HepG2 (cell line): ENCODE results near the gene DNAJC30. TPM values are rescaled to one million over a fixed set of nuclear protein-coding genes. Genes with fewer than 3 reads are reported as not detected.

Source experiments
- ATAC-seq: fragments of 200-7000 bp; cut with Tn5 transposase; 3 replicates; pipeline ENCODE4 v1.9.1; 2020; ENCODE audit warnings: mild to moderate bottlenecking, moderate library complexity
- BruUV-seq: library from RNA; stranded (reverse); fragments of 400-500 nt; replicated peaks from 2 replicates; lab custom pipeline; 2021; lab: Mats Ljungman, UMichigan
- CTCF ChIA-PET: fragments of 300-600 bp; formaldehyde crosslinking; extraction: SDS; loops from one replicate; lab custom pipeline; 2021; ENCODE audit warnings: low total read pairs, inconsistent platforms, low intra/inter-chr PET ratio; lab: Yijun Ruan, JAX
- POLR2A ChIA-PET: fragments of 350-600 bp; sonication (Branson Sonifier 250); formaldehyde crosslinking; loops from one replicate; lab custom pipeline; 2020; ENCODE audit warnings: antibody characterized with exemption, inconsistent platforms; lab: Yijun Ruan, JAX
- DNase-seq: peaks from one replicate; pipeline ENCODE4 v3.0.0-alpha.2; 2015; ENCODE audit warnings: low spot score
- FAIRE-seq: peaks from 3 replicates; lab custom pipeline; 2011; peaks lifted over from hg19 to GRCh38; lab: Jason Lieb, UNC
- H2AFZ ChIP-seq: one replicate; pipeline ENCODE4 v1.6.1; 2011; ENCODE audit warnings: low read length, inconsistent platforms
- H3K27ac ChIP-seq: fragments of 300-600 bp; 3 replicates; pipeline ENCODE4 v1.8.0; 2011; ENCODE audit warnings: mixed run types, mild to moderate bottlenecking, mixed read lengths, low read length, inconsistent platforms; ENCODE audit not compliant: insufficient read depth; ENCODE audit errors: extremely low read length
- H3K27me3 ChIP-seq, 2 experiments: fragments of 200-600 bp in 1 of 2; 2 replicates in 1 of 2; 3 replicates in 1 of 2; pipeline versions ENCODE4 v1.6.0 to v1.8.0; 2011; ENCODE audit warnings: low read length in 2 of 2, mild to moderate bottlenecking in 2 of 2, moderate library complexity in 2 of 2, inconsistent platforms in 1 of 2; ENCODE audit not compliant: insufficient read depth in 2 of 2, control insufficient read depth in 1 of 2
- H3K36me3 ChIP-seq, 2 experiments: fragments of 200-600 bp in 1 of 2; replicated peaks in 1 of 2; 2 replicates in 1 of 2; 3 replicates in 1 of 2; pipeline versions ENCODE4 v1.5.1 to v1.8.0; 2011; ENCODE audit warnings: low read length in 2 of 2, inconsistent platforms in 1 of 2; ENCODE audit not compliant: insufficient read depth in 2 of 2, control insufficient read depth in 1 of 2
- H3K4me1 ChIP-seq: 2 replicates; pipeline ENCODE4 v1.5.1; 2012; ENCODE audit warnings: low read length, inconsistent platforms; ENCODE audit not compliant: insufficient read depth
- H3K4me2 ChIP-seq: 2 replicates; pipeline ENCODE4 v1.6.0; 2011; ENCODE audit warnings: low read depth, low read length, inconsistent platforms
- H3K4me3 ChIP-seq, 3 experiments: fragments of 200-600 bp in 1 of 3; sonication (generic), shearing (Covaris generic) in 1 of 3; replicated peaks in 1 of 3; 2 replicates each; pipeline ENCODE4 v1.5.1; 2011 to 2016; ENCODE audit warnings: low read length in 3 of 3, inconsistent platforms in 2 of 3, low read depth in 2 of 3, mild to moderate bottlenecking in 2 of 3, control low read depth in 1 of 3, mixed read lengths in 1 of 3; ENCODE audit not compliant: insufficient read depth in 1 of 3
- H3K79me2 ChIP-seq: one replicate; pipeline ENCODE4 v1.6.1; 2011; ENCODE audit warnings: low read length, inconsistent platforms; ENCODE audit not compliant: insufficient read depth
- H3K9ac ChIP-seq: 2 replicates; pipeline ENCODE4 v1.6.0; 2011; ENCODE audit warnings: mild to moderate bottlenecking, low read depth, low read length, inconsistent platforms; ENCODE audit not compliant: insufficient read depth
- H3K9me3 ChIP-seq: 2 replicates; pipeline ENCODE4 v1.5.1; 2012; ENCODE audit warnings: mild to moderate bottlenecking, low read length
- H4K20me1 ChIP-seq: 2 replicates; pipeline ENCODE4 v1.6.0; 2011; ENCODE audit warnings: inconsistent platforms, mild to moderate bottlenecking, low read length, moderate library complexity; ENCODE audit not compliant: insufficient read depth
- ARNT2 ChIP-seq: sonication (generic); formaldehyde crosslinking; IDR thresholded peaks from 2 replicates; pipeline ENCODE4 v1.8.0; 2022; ENCODE audit warnings: mild to moderate bottlenecking, low read depth, missing genetic modification reagents, moderate library complexity
- HMGXB4 ChIP-seq, 2 experiments: sonication (generic) in 1 of 2; formaldehyde crosslinking in 1 of 2; IDR thresholded peaks; 2 replicates each; pipeline versions ENCODE4 v1.4.0 to v1.6.1; 2018 to 2020; ENCODE audit warnings: missing genetic modification reagents in 2 of 2, borderline replicate concordance in 1 of 2, low read depth in 1 of 2, mild to moderate bottlenecking in 1 of 2, missing biosample characterization in 1 of 2
- HNRNPL ChIP-seq: fragments of 200-400 bp; formaldehyde crosslinking; IDR thresholded peaks from 2 replicates; pipeline ENCODE4 v1.6.1; 2017; ENCODE audit warnings: mild to moderate bottlenecking, low read depth, low read length
- PATZ1 ChIP-seq: sonication (generic); formaldehyde crosslinking; IDR thresholded peaks from 2 replicates; pipeline ENCODE4 v1.4.0; 2020; ENCODE audit warnings: missing genetic modification reagents
- RBFOX2 ChIP-seq: fragments of 200-400 bp; formaldehyde crosslinking; IDR thresholded peaks from 2 replicates; pipeline ENCODE4 v1.6.1; 2017; ENCODE audit warnings: low read depth, mild to moderate bottlenecking, low read length
- SALL2 ChIP-seq: sonication (generic); formaldehyde crosslinking; IDR thresholded peaks from 2 replicates; pipeline ENCODE4 v1.8.1; 2023; ENCODE audit warnings: mild to moderate bottlenecking, missing genetic modification reagents, inconsistent platforms
- SCMH1 ChIP-seq: sonication (generic); formaldehyde crosslinking; IDR thresholded peaks from 2 replicates; pipeline ENCODE4 v1.9.0; 2021; ENCODE audit warnings: missing genetic modification reagents, mild to moderate bottlenecking, borderline replicate concordance
- SMAD1 ChIP-seq: sonication (generic); formaldehyde crosslinking; IDR thresholded peaks from 2 replicates; pipeline ENCODE4 v1.4.0; 2020; ENCODE audit warnings: missing genetic modification reagents, low read depth, mild to moderate bottlenecking, borderline replicate concordance
- ZNF572 ChIP-seq: sonication (generic); formaldehyde crosslinking; IDR thresholded peaks from 2 replicates; pipeline ENCODE4 v1.5.1; 2020; ENCODE audit warnings: mild to moderate bottlenecking, missing genetic modification reagents
- WGBS: methylation state at CpG from one replicate; pipeline ENCODE4 v1.1.6; 2017; ENCODE audit warnings: low lambda C conversion rate; 5-methylcytosine and 5-hydroxymethylcytosine counted together
- in situ Hi-C: cut with HindIII; loops from 2 replicates; pipeline ENCODE4 v1.10.0; 2017; ENCODE audit warnings: low pct_unique_long_range_greater_than_20kb; ENCODE audit not compliant: extremely low pct_ligation_motif_present
- intact Hi-C: fragments of 100-400 bp; cut with micrococcal nuclease; formaldehyde crosslinking; loops from one replicate; pipeline ENCODE4 v1.10.0; 2022; ENCODE audit not compliant: unreplicated experiment
- polyA plus RNA-seq, 8 experiments: library from polyadenylated mRNA; depleted of rRNA in 3 of 8; stranded (reverse) in 7 of 8; unstranded in 1 of 8; fragments of >200 nt; fragmentation: Illumina TruSeq in 4 of 8; extraction: Trizol in 4 of 8; gene quantifications; 2 replicates each; pipeline versions ENCODE4 v1.2.1 to v1.2.3, GENCODE V29; 2011 to 2016; ENCODE audit warnings: low read depth in 4 of 8, missing spikeins in 1 of 8, mixed read lengths in 1 of 8; ENCODE audit not compliant: insufficient read depth in 1 of 8
- total RNA-seq, 5 experiments: library from RNA; depleted of rRNA; stranded (reverse); fragments of >200 nt; fragmentation: Illumina TruSeq; extraction: Trizol; gene quantifications; 2 replicates each; pipeline ENCODE4 v1.2.3, GENCODE V29; 2016; ENCODE audit warnings: low read depth in 1 of 5
- TF ChIP-seq, protein P1 (sequence below): sonication (generic); formaldehyde crosslinking; IDR thresholded peaks from 2 replicates; pipeline ENCODE4 v1.9.0; 2021; ENCODE audit warnings: mild to moderate bottlenecking, missing genetic modification reagents

Gene DNAJC30
- total and polyA plus RNA-seq, 2 of the 13 experiments (the other 11 are each of a cell fraction or from before 2014, with no cell fraction given) = 3.3 to 3.8 TPM

GRCh38 chr7:73718905-73719805 is 35.9 kb upstream of the DNAJC30 start, which contains the start of gene STX1A:
TSS of gene STX1A (minus strand) at chr7:73719669. CDS start at chr7:73719631, 38 bp downstream.
- in situ Hi-C loops (loop anchor here (5.0 kb wide), 1 partner anchor 112 kb away; no protein-coding TSS in a partner anchor), intact Hi-C loops (loop anchor here (5.0 kb wide), 2 partner anchors 37 to 52 kb away; partner anchors contain the start of genes BUD23, DNAJC30 and VPS37D)
- 0% methylated on average over 8 of the region's 96 CpGs for WGBS
- Histone ChIP-seq H3K9ac (peak within 1 kb of the TSS; percentile 76), H3K79me2 (no peaks in the 10 kb centered on the region), H3K4me1 (peaks cover 47% of the 10 kb centered on the region), H3K9me3 (no peaks in the 10 kb centered on the region), H2AFZ (no peak within 1 kb of the TSS), H3K4me2 (peak within 1 kb of the TSS; percentile 84), H3K36me3 (no peaks in the 10 kb centered on the region), H3K4me3 (peak within 1 kb of the TSS; percentile 76 to 87 (median 87)), H3K27me3 (peaks cover 0 to 1% of the 10 kb centered on the region in 2 experiments; a peak in 1 of 5 replicates), H4K20me1 (peaks cover 7% of the 10 kb centered on the region), H3K27ac (no peak within 1 kb of the TSS)
- ATAC-seq (peak; percentile 67), FAIRE-seq (no peak), DNase-seq (peak; percentile 40)
- TSS peak; percentile 70 for BruUV-seq
- ChIA-PET POLR2A (interaction anchor here (0.5 to 1.6 kb wide), 8 partner anchors 13 to 118 kb away, joined by 3 to 8 read pairs (median 4); partner anchors contain the start of gene MLXIPL), CTCF (no interaction called here)
- TF ChIP-seq SMAD1 (CRISPR knock-in tag) (no peak), PATZ1 (CRISPR knock-in tag) (peak; percentile 18; the same call in 1 of the 2 replicates), ZNF572 (0 out of 2 replicates have a peak, but pooled peaks have one; percentile 60), ARNT2 (CRISPR knock-in tag) (0 out of 2 replicates have a peak, but pooled peaks have one; percentile 26), SCMH1 (CRISPR knock-in tag) (no peak), HMGXB4 (CRISPR knock-in tag; IDR thresholded peaks at IDR 0.05; ENCODE audit: borderline replicate concordance in 1 of 2, low read depth in 1 of 2) (no peak), SALL2 (CRISPR knock-in tag) (peak; percentile 37; the same call in 1 of the 2 replicates), HNRNPL (0 out of 2 replicates have a peak, but pooled peaks have one; percentile 6), RBFOX2 (peak; percentile 63)
- TF ChIP-seq, protein P1, sequence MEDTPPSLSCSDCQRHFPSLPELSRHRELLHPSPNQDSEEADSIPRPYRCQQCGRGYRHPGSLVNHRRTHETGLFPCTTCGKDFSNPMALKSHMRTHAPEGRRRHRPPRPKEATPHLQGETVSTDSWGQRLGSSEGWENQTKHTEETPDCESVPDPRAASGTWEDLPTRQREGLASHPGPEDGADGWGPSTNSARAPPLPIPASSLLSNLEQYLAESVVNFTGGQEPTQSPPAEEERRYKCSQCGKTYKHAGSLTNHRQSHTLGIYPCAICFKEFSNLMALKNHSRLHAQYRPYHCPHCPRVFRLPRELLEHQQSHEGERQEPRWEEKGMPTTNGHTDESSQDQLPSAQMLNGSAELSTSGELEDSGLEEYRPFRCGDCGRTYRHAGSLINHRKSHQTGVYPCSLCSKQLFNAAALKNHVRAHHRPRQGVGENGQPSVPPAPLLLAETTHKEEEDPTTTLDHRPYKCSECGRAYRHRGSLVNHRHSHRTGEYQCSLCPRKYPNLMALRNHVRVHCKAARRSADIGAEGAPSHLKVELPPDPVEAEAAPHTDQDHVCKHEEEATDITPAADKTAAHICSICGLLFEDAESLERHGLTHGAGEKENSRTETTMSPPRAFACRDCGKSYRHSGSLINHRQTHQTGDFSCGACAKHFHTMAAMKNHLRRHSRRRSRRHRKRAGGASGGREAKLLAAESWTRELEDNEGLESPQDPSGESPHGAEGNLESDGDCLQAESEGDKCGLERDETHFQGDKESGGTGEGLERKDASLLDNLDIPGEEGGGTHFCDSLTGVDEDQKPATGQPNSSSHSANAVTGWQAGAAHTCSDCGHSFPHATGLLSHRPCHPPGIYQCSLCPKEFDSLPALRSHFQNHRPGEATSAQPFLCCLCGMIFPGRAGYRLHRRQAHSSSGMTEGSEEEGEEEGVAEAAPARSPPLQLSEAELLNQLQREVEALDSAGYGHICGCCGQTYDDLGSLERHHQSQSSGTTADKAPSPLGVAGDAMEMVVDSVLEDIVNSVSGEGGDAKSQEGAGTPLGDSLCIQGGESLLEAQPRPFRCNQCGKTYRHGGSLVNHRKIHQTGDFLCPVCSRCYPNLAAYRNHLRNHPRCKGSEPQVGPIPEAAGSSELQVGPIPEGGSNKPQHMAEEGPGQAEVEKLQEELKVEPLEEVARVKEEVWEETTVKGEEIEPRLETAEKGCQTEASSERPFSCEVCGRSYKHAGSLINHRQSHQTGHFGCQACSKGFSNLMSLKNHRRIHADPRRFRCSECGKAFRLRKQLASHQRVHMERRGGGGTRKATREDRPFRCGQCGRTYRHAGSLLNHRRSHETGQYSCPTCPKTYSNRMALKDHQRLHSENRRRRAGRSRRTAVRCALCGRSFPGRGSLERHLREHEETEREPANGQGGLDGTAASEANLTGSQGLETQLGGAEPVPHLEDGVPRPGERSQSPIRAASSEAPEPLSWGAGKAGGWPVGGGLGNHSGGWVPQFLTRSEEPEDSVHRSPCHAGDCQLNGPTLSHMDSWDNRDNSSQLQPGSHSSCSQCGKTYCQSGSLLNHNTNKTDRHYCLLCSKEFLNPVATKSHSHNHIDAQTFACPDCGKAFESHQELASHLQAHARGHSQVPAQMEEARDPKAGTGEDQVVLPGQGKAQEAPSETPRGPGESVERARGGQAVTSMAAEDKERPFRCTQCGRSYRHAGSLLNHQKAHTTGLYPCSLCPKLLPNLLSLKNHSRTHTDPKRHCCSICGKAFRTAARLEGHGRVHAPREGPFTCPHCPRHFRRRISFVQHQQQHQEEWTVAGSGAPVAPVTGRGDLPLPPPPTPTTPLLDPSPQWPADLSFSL (CRISPR knock-in tag) = no peak
